ENCODE data around the gene DUSP1. TPM values are rescaled to one million over a fixed set of nuclear protein-coding genes. Genes with fewer than 3 reads are reported as not detected.

DUSP1 gene
- total RNA-seq, 1 donor from 2014 or later = 4.2 TPM

DNA sequence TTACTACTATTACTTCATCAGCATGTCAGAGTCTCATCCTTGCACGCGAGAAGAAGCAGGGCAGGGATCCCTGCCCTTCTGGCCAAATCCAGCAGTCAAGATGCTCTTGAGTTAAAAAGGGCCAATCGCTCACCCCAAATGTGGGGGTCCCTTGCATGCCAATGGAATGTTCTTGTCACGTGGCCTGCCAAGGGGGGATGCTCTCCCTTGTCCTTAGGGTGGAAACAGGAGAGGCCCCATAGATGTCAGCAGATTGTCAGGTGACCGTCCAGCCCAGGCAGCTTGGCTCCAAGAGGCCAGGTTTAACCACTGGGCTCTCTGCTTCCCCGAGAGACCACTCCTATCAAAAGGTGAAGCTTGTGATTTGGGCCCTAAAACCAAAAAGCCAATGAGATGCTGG lies 25.3 kb upstream of the DUSP1 start:
- H2AFZ ChIP-seq (replicated peaks) = peak overlapping the region; percentile 58
- Mint-ChIP-seq H3K36me3 (no peaks in the 10 kb centered on the region), H3K4me1 (peaks cover 4% of the 10 kb centered on the region), H3K4me3 (no peak overlapping the region), H3K27ac (no peak overlapping the region), H3K9me3 (no peaks in the 10 kb centered on the region), H3K27me3 (ENCODE audit: insufficient read depth, low read depth) (peaks cover 8% of the 10 kb centered on the region)
- H3K9ac ChIP-seq = no peak overlapping the region
- no peak for DNase-seq (ENCODE audit: low spot score)
- no peaks in the 10 kb centered on the region for H4K20me1 ChIP-seq (ENCODE audit: low read depth)
- H3K4me1 ChIP-seq = no peaks in the 10 kb centered on the region
- no peak for TF ChIP-seq EZH2phosphoT487 (IDR thresholded peaks at IDR 0.05)
- TF ChIP-seq EZH2 (IDR thresholded peaks at IDR 0.05) = no peak
- no peak for TF ChIP-seq CTCF (IDR thresholded peaks at IDR 0.05)
- H3K79me2 ChIP-seq (ENCODE audit: low read depth) = no peaks in the 10 kb centered on the region
- no peaks in the 10 kb centered on the region for H3K27me3 ChIP-seq
- no peaks in the 10 kb centered on the region for H3K36me3 ChIP-seq
- no peaks in the 10 kb centered on the region for H3K9me3 ChIP-seq (ENCODE audit: low read depth)
- no peak overlapping the region for H3K4me3 ChIP-seq
- H3K27ac ChIP-seq = no peak overlapping the region
- H3K4me2 ChIP-seq = no peak overlapping the region
- H3F3A ChIP-seq (ENCODE audit: low read depth) = no peaks in the 10 kb centered on the region

- Histone ChIP-seq H3F3A (ENCODE audit: low read depth) (no peaks in the 10 kb centered on the region), H3K79me2 (ENCODE audit: low read depth) (no peaks in the 10 kb centered on the region), H3K27me3 (no peaks in the 10 kb centered on the region), H3K4me2 (no peak overlapping the region), H3K9ac (no peak overlapping the region), H3K36me3 (no peaks in the 10 kb centered on the region), H3K4me1 (no peaks in the 10 kb centered on the region), H4K20me1 (ENCODE audit: low read depth) (no peaks in the 10 kb centered on the region), H3K9me3 (ENCODE audit: low read depth) (no peaks in the 10 kb centered on the region), H3K4me3 (no peak overlapping the region), H2AFZ (replicated peaks) (no peak overlapping the region), H3K27ac (no peak overlapping the region)
- no peak overlapping the region for H3K27ac Mint-ChIP-seq
- DNase-seq (ENCODE audit: low spot score) = no peak
- H3K36me3 Mint-ChIP-seq = no peaks in the 10 kb centered on the region
- no peak overlapping the region for H3K4me3 Mint-ChIP-seq
- peaks cover 7% of the 10 kb centered on the region for H3K27me3 Mint-ChIP-seq (ENCODE audit: insufficient read depth, low read depth)
- no peak for TF ChIP-seq CTCF (IDR thresholded peaks at IDR 0.05)
- TF ChIP-seq EZH2 (IDR thresholded peaks at IDR 0.05) = no peak
- TF ChIP-seq EZH2phosphoT487 (IDR thresholded peaks at IDR 0.05) = no peak
- H3K4me1 Mint-ChIP-seq = peaks cover 8% of the 10 kb centered on the region
- H3K9me3 Mint-ChIP-seq = no peaks in the 10 kb centered on the region
Measured at GRCh38 chr5:172795318-172795977, 24.5 kb upstream of the DUSP1 start.

GRCh38 chr5:172793577-172794488 lies 22.8 kb upstream of the DUSP1 start:
- H3K36me3 Mint-ChIP-seq = no peaks in the 10 kb centered on the region
- no peak overlapping the region for H3K27ac ChIP-seq
- no peak overlapping the region for H3K4me2 ChIP-seq
- peaks cover 8% of the 10 kb centered on the region for H3K4me1 ChIP-seq
- no peaks in the 10 kb centered on the region for H3F3A ChIP-seq (ENCODE audit: low read depth)
- H3K4me1 Mint-ChIP-seq = peaks cover 13% of the 10 kb centered on the region
- no peaks in the 10 kb centered on the region for H3K36me3 ChIP-seq
- H3K9me3 Mint-ChIP-seq = no peaks in the 10 kb centered on the region
- H3K27me3 ChIP-seq = no peaks in the 10 kb centered on the region
- H3K4me3 ChIP-seq = no peak overlapping the region
- no peaks in the 10 kb centered on the region for H3K79me2 ChIP-seq (ENCODE audit: low read depth)
- no peak overlapping the region for H3K27ac Mint-ChIP-seq
- no peaks in the 10 kb centered on the region for H3K9me3 ChIP-seq (ENCODE audit: low read depth)
- H3K4me3 Mint-ChIP-seq = no peak overlapping the region
- H2AFZ ChIP-seq (replicated peaks) = no peak overlapping the region
- H3K27me3 Mint-ChIP-seq (ENCODE audit: insufficient read depth, low read depth) = peaks cover 6% of the 10 kb centered on the region
- H3K9ac ChIP-seq = no peak overlapping the region
- no peaks in the 10 kb centered on the region for H4K20me1 ChIP-seq (ENCODE audit: low read depth)
- TF ChIP-seq EZH2phosphoT487 (IDR thresholded peaks at IDR 0.05) (no peak), EZH2 (IDR thresholded peaks at IDR 0.05) (no peak), CTCF (IDR thresholded peaks at IDR 0.05) (no peak)
- no peak for DNase-seq (ENCODE audit: low spot score)

Data from neural progenitor cell (in vitro differentiated cells).